ENCODE measurements around the gene ACOXL.

ACOXL gene

GRCh38 chr2:110718990-110719389, 13.4 kb upstream of the ACOXL start:
- no peak for DNase-seq (ENCODE audit: low spot score)

- no peak for DNase-seq (ENCODE audit: low spot score)
Observed at GRCh38 chr2:110720547-110720946, 11.8 kb upstream of the ACOXL start.

DNA sequence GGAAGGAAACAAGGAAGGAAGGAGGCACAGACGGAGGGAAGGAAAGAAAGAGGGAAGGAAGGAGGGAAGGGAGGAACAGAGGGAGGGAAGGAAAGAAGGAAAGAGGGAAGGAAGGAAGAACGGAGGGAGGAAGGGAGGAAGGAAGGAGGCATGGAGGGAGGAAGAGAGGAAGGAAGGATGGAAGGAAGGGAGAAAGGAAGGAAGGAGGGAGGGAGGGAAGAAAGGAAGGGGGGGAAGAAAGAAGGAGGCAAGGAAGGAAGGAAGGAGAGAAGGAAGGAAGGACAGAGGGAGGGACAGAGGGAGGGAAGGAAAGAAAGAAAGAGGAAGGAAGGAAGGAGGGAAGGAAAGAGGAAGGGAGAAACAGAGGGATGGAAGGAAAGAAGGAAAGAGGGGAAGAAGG, 7.6 kb upstream of the ACOXL start:
- DNase-seq (ENCODE audit: low spot score), result no peak

GRCh38 chr2:110725370-110725769, 7.0 kb upstream of the ACOXL start:
- no peak for DNase-seq (ENCODE audit: low spot score)

- DNase-seq (ENCODE audit: low spot score), result no peak
Observed at GRCh38 chr2:110725859-110726258, 6.5 kb upstream of the ACOXL start.

DNA sequence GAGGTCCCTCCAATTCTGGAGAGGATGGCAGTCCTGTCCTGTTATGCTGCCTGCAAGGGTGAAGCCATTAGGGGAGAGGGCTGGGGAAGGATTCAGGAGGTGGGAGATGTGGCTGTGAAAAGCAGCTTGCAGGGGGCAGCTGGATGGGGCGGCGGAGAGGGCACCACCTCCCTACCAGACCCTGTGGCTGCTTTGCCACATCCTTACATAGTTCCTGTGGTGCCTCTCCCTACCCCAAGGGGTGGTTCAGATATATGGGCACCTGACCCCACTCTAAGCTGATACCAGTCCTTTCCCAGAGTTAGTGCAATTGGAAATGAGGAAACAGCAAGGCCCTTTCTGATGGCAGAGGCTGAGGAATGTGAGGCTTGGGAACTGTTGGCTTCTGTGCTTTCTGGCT, 6.1 kb upstream of the ACOXL start:
- no peak for DNase-seq (ENCODE audit: low spot score)

- no peak for DNase-seq (ENCODE audit: low spot score)
Observed at GRCh38 chr2:110727923-110728322, 4.5 kb upstream of the ACOXL start.

DNA sequence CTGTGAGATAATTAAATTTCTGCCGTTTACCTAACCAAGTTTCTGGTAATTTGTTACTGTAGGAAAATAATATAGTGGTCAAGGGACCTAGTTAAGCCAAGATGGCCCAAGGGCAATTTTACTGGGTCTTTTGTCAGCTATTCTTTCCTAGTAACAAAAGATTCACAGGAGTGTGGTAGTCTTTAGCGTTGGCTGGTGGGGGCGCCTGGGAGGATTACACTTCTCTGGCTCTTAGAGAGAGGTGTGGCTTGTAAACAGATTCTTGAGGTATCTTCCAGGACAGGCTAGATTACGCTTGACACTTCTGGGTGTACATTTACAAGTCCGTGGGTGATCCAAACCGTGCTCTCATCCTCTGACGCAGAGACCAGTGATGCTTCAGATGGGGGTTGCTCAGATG, 3.3 kb upstream of the ACOXL start:
- no peak for DNase-seq (ENCODE audit: low spot score)

GRCh38 chr2:110731064-110731463, 1.3 kb upstream of the ACOXL start:
- no peak for DNase-seq (ENCODE audit: low spot score)

- no peak for DNase-seq (ENCODE audit: low spot score)
Observed at GRCh38 chr2:110735366-110735765, 3.0 kb downstream of the ACOXL start.

- no peak for DNase-seq (ENCODE audit: low spot score)
Observed at GRCh38 chr2:110737783-110738182, 5.4 kb downstream of the ACOXL start.

DNA sequence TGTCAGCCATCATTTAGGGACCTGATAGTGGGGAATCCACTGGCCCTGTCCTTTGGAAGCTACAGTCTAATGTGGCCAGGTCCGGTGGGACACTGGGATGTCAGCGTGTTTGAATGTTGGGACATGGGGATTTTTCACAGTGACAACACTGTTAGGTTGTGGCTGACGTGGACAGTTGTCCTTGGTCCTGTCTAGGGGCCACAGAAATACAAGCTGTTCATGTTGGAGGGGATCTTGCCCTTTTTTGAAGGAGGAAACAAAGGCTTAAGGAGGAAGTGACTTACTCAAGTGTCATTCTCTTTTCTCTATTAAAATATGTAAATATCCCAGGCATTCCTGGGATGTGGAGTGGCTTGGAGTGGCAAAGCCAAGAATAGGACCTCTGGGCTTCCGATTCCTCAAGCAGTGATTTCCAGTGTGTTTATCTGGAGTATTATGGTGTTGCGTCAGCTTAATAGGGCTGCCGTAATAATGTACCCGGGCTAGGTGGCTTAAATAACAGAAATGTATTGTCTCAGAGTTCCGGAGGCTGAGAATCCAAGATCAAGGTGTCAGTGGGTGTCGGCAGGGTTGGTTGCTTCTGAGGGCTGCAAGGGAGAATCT, 8.5 kb downstream of the ACOXL start:
- DNase-seq (ENCODE audit: low spot score), result no peak

- DNase-seq (ENCODE audit: low spot score), result no peak
Observed at GRCh38 chr2:110741491-110741980, 9.2 kb downstream of the ACOXL start.

DNA sequence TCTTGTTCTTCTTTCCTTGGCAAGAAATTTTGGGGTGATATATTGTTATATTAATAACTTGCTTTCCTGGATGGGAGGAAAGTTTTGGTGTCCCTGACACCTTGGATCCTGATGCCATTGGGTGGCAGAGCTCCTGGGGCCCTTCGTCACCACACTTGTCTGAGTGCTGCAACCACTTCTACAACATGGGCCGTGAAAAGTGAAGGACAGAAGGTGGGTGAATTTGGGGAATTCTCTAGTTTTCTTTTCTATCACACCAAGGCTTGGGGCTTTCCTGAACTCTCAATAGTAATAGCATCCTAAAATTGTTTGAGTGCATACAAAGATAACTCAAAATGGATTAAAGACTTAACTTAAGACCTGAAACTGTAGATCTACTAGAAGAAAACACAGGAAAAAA, 10.0 kb downstream of the ACOXL start:
- DNase-seq (ENCODE audit: low spot score), result no peak

DNA sequence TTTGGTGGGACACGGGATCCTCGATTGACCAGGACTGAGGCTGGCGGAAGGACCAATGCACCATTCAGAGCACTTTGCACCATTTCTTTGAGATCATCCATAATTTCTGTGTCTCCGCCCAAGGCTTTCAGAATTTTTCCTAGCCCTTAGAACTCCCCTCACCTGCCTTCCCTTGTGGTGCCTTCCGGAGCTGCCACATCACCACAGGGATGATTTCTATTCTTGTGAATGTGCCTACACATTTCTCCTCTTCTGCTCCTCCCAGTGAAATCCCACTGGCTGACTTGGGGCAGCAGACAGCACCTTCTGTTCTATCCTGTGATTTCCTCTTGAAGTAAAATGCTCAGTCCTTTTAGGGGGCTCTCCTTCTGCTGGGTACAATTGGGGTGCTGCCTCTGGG, 11.2 kb downstream of the ACOXL start:
- no peak for DNase-seq (ENCODE audit: low spot score)

DNA sequence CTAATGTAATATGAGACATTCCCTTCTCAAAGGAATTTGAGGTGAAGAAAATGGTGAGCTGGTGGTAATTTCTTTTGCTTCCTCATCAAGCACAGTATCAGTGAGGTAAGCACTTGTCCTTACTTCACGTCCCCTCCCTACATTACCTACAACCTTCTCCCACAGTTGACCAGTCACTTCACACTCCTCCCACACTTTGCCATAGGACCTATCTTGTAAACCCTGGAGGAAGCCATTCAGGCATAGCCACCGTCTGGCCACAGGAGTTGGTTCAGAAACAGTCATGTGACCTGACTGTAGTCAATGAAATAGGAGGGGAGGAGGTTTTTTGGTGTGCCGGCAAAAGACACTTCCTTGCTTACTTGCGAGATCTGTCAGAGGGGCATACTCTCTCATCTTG, 12.1 kb downstream of the ACOXL start:
- no peak for DNase-seq (ENCODE audit: low spot score)

DNA sequence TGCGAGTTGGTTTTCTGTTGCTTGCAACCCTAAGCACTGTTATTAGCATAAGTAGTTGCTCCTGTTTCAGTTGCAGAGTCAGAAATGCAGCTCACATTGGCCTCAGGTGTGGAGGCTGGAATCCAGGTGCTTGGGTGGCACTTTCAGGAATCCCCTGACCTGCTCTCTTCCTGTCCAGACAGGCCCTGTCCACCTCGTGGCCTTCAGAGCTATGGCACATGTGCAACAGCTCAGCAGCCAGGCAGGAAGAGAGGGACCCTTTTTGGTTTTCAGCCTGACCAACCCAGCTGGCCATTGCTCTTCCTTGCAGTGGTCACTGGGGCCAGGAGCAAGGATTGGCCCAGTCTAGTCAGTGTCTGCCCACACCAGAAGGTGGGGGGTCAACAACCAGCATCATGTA, 12.7 kb downstream of the ACOXL start:
- no peak for DNase-seq (ENCODE audit: low spot score)

DNA sequence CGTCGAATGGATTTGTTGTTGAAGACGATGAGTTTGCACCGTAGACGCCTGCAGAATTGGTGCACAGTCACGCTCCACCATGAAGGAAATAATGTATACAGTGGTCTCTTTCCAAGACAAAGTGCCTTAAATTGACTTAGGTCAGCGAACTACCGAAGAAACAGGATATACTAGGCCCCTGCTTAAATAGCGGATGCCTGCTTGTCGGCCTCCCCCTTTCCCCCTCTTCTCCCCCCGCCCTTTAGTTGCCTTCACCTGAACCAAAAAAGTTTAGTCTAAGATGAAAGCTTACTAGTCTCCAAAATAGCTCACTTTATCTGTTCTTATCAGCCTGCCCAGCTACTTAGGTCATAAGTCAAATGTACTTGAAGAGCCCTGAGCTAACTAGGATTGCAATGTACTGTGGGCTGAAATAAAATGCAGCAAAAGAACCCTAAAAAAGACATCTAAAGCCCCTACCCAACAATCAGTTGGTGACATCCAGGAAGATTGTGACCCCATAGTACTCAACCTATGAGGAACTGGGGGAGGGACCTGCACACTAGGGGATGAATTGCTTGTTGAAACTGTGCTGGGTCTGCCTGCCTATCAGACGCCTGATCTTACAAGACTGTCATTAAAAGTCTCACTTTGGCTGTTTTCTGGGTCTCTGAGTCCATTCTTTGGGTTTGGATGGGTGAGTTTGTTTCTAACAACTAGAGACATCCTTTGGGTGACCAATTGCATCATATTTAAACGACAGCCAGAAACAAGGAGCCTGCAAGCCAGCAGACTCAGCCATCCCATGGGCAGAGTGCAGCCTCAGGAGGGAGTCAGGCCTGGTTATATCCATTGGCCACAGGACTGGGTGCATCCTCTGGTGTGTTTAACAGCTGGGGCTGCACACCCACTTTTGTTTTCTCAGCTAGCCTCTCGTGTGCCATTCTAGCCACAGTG, 14.5 kb downstream of the ACOXL start:
- no peak for DNase-seq (ENCODE audit: low spot score)

GRCh38 chr2:110747522-110748488, 15.4 kb downstream of the ACOXL start:
- no peak for DNase-seq (ENCODE audit: low spot score)

- no peak for DNase-seq (ENCODE audit: low spot score)
Observed at GRCh38 chr2:110748489-110748867, 16.1 kb downstream of the ACOXL start.

- DNase-seq (ENCODE audit: low spot score), result no peak
Observed at GRCh38 chr2:110751642-110752041, 19.3 kb downstream of the ACOXL start.

- no peak for DNase-seq (ENCODE audit: low spot score)
Observed at GRCh38 chr2:110752871-110753270, 20.5 kb downstream of the ACOXL start.
